ENCODE measurements around the gene FAM237B.

- TF ChIP-seq CTCF (IDR thresholded peaks at IDR 0.05) (no peak), EZH2 (IDR thresholded peaks at IDR 0.05; ENCODE audit: borderline replicate concordance, insufficient read depth, low read depth, low read length, poor library complexity, severe bottlenecking) (no peak)
Measured at GRCh38 chr7:90320801-90321494, at the start of gene FAM237B.
